ENCODE measurements around the gene GALNT18. TPM values are rescaled to one million over a fixed set of nuclear protein-coding genes. Genes with fewer than 3 reads are reported as not detected.

Gene GALNT18
- total and polyA plus RNA-seq, 2 experiments from 2014 or later = 4.3 to 10.8 TPM

GRCh38 chr11:11458485-11458884, 163.3 kb downstream of the GALNT18 start:
- H3K36me3 ChIP-seq (ENCODE audit: insufficient read depth) = no peaks in the 10 kb centered on the region
- no peak overlapping the region for H2AFZ ChIP-seq
- Mint-ChIP-seq H3K27ac (no peak overlapping the region), H3K27me3 (ENCODE audit: insufficient read depth, low read depth, poor library complexity) (peaks cover 5% of the 10 kb centered on the region), H3K9me3 (no peaks in the 10 kb centered on the region; the same call in 1 of the 3 replicates), H3K36me3 (ENCODE audit: low read depth) (no peaks in the 10 kb centered on the region; the same call in 2 of the 3 replicates), H3K4me1 (peaks cover 2% of the 10 kb centered on the region; the same call in 2 of the 3 replicates), H3K4me3 (no peak overlapping the region)
- no peaks in the 10 kb centered on the region for H3K27me3 ChIP-seq (ENCODE audit: insufficient read depth)
- DNase-seq (ENCODE audit: low spot score) = no peak
- no peaks in the 10 kb centered on the region for H3K9me2 ChIP-seq (ENCODE audit: insufficient read depth)
- H3K27ac ChIP-seq (ENCODE audit: low read depth) = no peak overlapping the region
- H4K20me1 ChIP-seq (replicated peaks; ENCODE audit: insufficient read depth) = no peaks in the 10 kb centered on the region
- no peak overlapping the region for H3K4me2 ChIP-seq
- no peaks in the 10 kb centered on the region for H3K79me2 ChIP-seq (replicated peaks; ENCODE audit: insufficient read depth)
- H3F3A ChIP-seq (replicated peaks; ENCODE audit: low read depth) = no peaks in the 10 kb centered on the region
- ATAC-seq = no peak
- no peak for TF ChIP-seq JUNB (IDR thresholded peaks at IDR 0.05; ENCODE audit: unreplicated experiment)
- H3K4me1 ChIP-seq (ENCODE audit: insufficient read depth) = no peaks in the 10 kb centered on the region
- H3K4me3 ChIP-seq = no peak overlapping the region

- peaks cover 5% of the 10 kb centered on the region for H3K27me3 Mint-ChIP-seq (ENCODE audit: insufficient read depth, low read depth, poor library complexity)
- no peak for DNase-seq (ENCODE audit: low spot score)
- ATAC-seq = no peak
- H3K36me3 ChIP-seq (ENCODE audit: insufficient read depth) = no peaks in the 10 kb centered on the region
- H3K36me3 Mint-ChIP-seq (ENCODE audit: low read depth) = no peaks in the 10 kb centered on the region; the same call in 2 of the 3 replicates
- no peaks in the 10 kb centered on the region; the same call in 1 of the 3 replicates for H3K9me3 Mint-ChIP-seq
- no peaks in the 10 kb centered on the region for H3K27me3 ChIP-seq (ENCODE audit: insufficient read depth)
- no peaks in the 10 kb centered on the region for H3F3A ChIP-seq (replicated peaks; ENCODE audit: low read depth)
- no peaks in the 10 kb centered on the region for H3K4me1 ChIP-seq (ENCODE audit: insufficient read depth)
- no peak overlapping the region for H3K4me3 ChIP-seq
- no peak overlapping the region for H3K27ac Mint-ChIP-seq
- H2AFZ ChIP-seq = no peak overlapping the region
- no peaks in the 10 kb centered on the region for H4K20me1 ChIP-seq (replicated peaks; ENCODE audit: insufficient read depth)
- H3K79me2 ChIP-seq (replicated peaks; ENCODE audit: insufficient read depth) = no peaks in the 10 kb centered on the region
- H3K4me1 Mint-ChIP-seq = peaks cover 2% of the 10 kb centered on the region; the same call in 2 of the 3 replicates
- TF ChIP-seq NANOG (IDR thresholded peaks at IDR 0.05; ENCODE audit: borderline replicate concordance) = no peak
- no peak for TF ChIP-seq STAT1 (IDR thresholded peaks at IDR 0.05; ENCODE audit: unreplicated experiment)
- no peak for TF ChIP-seq POLR2AphosphoS5 (IDR thresholded peaks at IDR 0.05; ENCODE audit: low read depth)
- no peak for TF ChIP-seq EZH2 (IDR thresholded peaks at IDR 0.05; ENCODE audit: low read depth, unreplicated experiment)
- TF ChIP-seq ETS1 (IDR thresholded peaks at IDR 0.05) = no peak
- no peaks in the 10 kb centered on the region for H3K9me2 ChIP-seq (ENCODE audit: insufficient read depth)
- no peak overlapping the region for H3K27ac ChIP-seq (ENCODE audit: low read depth)
- H3K4me3 Mint-ChIP-seq = no peak overlapping the region
- no peak overlapping the region for H3K4me2 ChIP-seq
These were observed 163.8 kb downstream of the GALNT18 start for GRCh38 chr11:11458001-11458400.

- DNase-seq (ENCODE audit: low spot score) (no peak), ATAC-seq (no peak)
- no peak overlapping the region; the same call in 1 of the 2 replicates for H3K27ac Mint-ChIP-seq
- Histone ChIP-seq H3K4me3 (no peak overlapping the region), H3K27ac (ENCODE audit: low read depth) (no peak overlapping the region), H3K4me1 (ENCODE audit: insufficient read depth) (no peaks in the 10 kb centered on the region), H4K20me1 (replicated peaks; ENCODE audit: insufficient read depth) (no peaks in the 10 kb centered on the region), H3K79me2 (replicated peaks; ENCODE audit: insufficient read depth) (no peaks in the 10 kb centered on the region), H2AFZ (no peak overlapping the region), H3F3A (replicated peaks; ENCODE audit: low read depth) (no peaks in the 10 kb centered on the region), H3K9me2 (ENCODE audit: insufficient read depth) (no peaks in the 10 kb centered on the region), H3K36me3 (ENCODE audit: insufficient read depth) (no peaks in the 10 kb centered on the region), H3K27me3 (ENCODE audit: insufficient read depth) (no peaks in the 10 kb centered on the region), H3K4me2 (no peak overlapping the region)
- H3K4me1 Mint-ChIP-seq = peaks cover 2% of the 10 kb centered on the region; the same call in 2 of the 3 replicates
- peaks cover 5% of the 10 kb centered on the region for H3K27me3 Mint-ChIP-seq (ENCODE audit: insufficient read depth, low read depth, poor library complexity)
- H3K9me3 Mint-ChIP-seq = no peaks in the 10 kb centered on the region; the same call in 1 of the 3 replicates
- H3K36me3 Mint-ChIP-seq (ENCODE audit: low read depth) = no peaks in the 10 kb centered on the region; the same call in 2 of the 3 replicates
- no peak overlapping the region for H3K4me3 Mint-ChIP-seq
- TF ChIP-seq STAT1 (IDR thresholded peaks at IDR 0.05; ENCODE audit: unreplicated experiment) = no peak
- no peak for TF ChIP-seq ETS1 (IDR thresholded peaks at IDR 0.05)
- TF ChIP-seq ZNF331 (CRISPR knock-in tag; IDR thresholded peaks at IDR 0.05; ENCODE audit: low read depth) = no peak
- TF ChIP-seq CTCF (conservative IDR thresholded peaks at IDR 0.05; ENCODE audit: low read depth in 2 of 2) = no peak
- TF ChIP-seq REST (IDR thresholded peaks at IDR 0.05; ENCODE audit: unreplicated experiment) = no peak
- TF ChIP-seq NANOG (IDR thresholded peaks at IDR 0.05; ENCODE audit: borderline replicate concordance) = no peak
These were observed 164.9 kb downstream of the GALNT18 start for GRCh38 chr11:11456866-11457265.
